Upper lobe of right lung (tissue), 1 donor: ENCODE data around the gene FAM184B. TPM values are rescaled to one million over a fixed set of nuclear protein-coding genes. Genes with fewer than 3 reads are reported as not detected.
"Not testable (repeated sequence)": the region's sequence is repeated elsewhere in the genome, so short reads cannot be mapped to it uniquely, and the experiment has no call there.

Experiments used
- ATAC-seq: fragments of 200-7000 bp; cut with Tn5 transposase; one replicate; pipeline ENCODE4 v1.9.1; 2020; ENCODE audit warnings: mild to moderate bottlenecking, moderate library complexity
- DNase-seq: peaks from one replicate; pipeline ENCODE4 v3.0.0-alpha.2; 2020
- H3K27ac ChIP-seq: fragments of 200-600 bp; one replicate; pipeline ENCODE4 v1.8.0; 2022
- H3K27me3 ChIP-seq: fragments of 200-600 bp; one replicate; pipeline ENCODE4 v1.8.0; 2022; ENCODE audit warnings: mild to moderate bottlenecking
- H3K36me3 ChIP-seq: fragments of 200-600 bp; one replicate; pipeline ENCODE4 v1.8.0; 2022
- H3K4me1 ChIP-seq: fragments of 200-600 bp; one replicate; pipeline ENCODE4 v1.8.0; 2022
- H3K4me3 ChIP-seq: fragments of 200-600 bp; one replicate; pipeline ENCODE4 v1.8.0; 2022; ENCODE audit warnings: mild to moderate bottlenecking
- H3K9me3 ChIP-seq: fragments of 200-600 bp; one replicate; pipeline ENCODE4 v1.8.0; 2022
- CTCF ChIP-seq: fragments of 200-600 bp; IDR thresholded peaks from one replicate; pipeline ENCODE4 v1.8.0; 2022; ENCODE audit warnings: antibody characterized with exemption
- intact Hi-C: fragments of 100-400 bp; cut with DNase I; formaldehyde crosslinking; loops from one replicate; pipeline ENCODE4 v1.11.0; 2022
- total RNA-seq: library from RNA; stranded (reverse); fragmentation: NEBNext Ultra II Directional; extraction: Animal tissue kit (Norgen Biotek cat#: 25700); gene quantifications from one replicate; pipeline ENCODE4 v1.2.1, GENCODE V29; 2021
- donor health status: DM: no; HTN: yes; CAD: no; lungs with severe emphysema.

FAM184B gene
- total RNA-seq, 1 donor from 2014 or later: 0.17 TPM

- intact Hi-C loops: no loop called here
- no peaks in the 10 kb centered on the region for H3K27me3 ChIP-seq
- no peak for TF ChIP-seq CTCF
- H3K36me3 ChIP-seq: no peaks in the 10 kb centered on the region
- ATAC-seq: no peak
- no peak overlapping the region for H3K4me3 ChIP-seq
- H3K27ac ChIP-seq: no peak overlapping the region
- H3K9me3 ChIP-seq: no peaks in the 10 kb centered on the region
- DNase-seq: no peak
- H3K4me1 ChIP-seq: no peaks in the 10 kb centered on the region
Measured at GRCh38 chr4:17715511-17715910, 65.9 kb downstream of the FAM184B start.

- Histone ChIP-seq H3K9me3 (no peaks in the 10 kb centered on the region), H3K27me3 (no peaks in the 10 kb centered on the region), H3K27ac (no peak overlapping the region), H3K4me1 (no peaks in the 10 kb centered on the region), H3K36me3 (no peaks in the 10 kb centered on the region), H3K4me3 (no peak overlapping the region)
- no peak for TF ChIP-seq CTCF
- intact Hi-C loops: no loop called here
- DNase-seq (no peak), ATAC-seq (no peak)
Measured at GRCh38 chr4:17713779-17714178, 67.6 kb downstream of the FAM184B start.

- Histone ChIP-seq H3K27ac (no peak overlapping the region), H3K9me3 (no peaks in the 10 kb centered on the region), H3K27me3 (no peaks in the 10 kb centered on the region), H3K36me3 (no peaks in the 10 kb centered on the region), H3K4me1 (no peaks in the 10 kb centered on the region), H3K4me3 (no peak overlapping the region)
- TF ChIP-seq CTCF: no peak
- intact Hi-C loops: no loop called here
- DNase-seq: no peak
- no peak for ATAC-seq
Measured at GRCh38 chr4:17712166-17712565, 69.3 kb downstream of the FAM184B start.

- H3K9me3 ChIP-seq, H3K27ac ChIP-seq, H3K27me3 ChIP-seq, ATAC-seq, DNase-seq, H3K4me1 ChIP-seq, H3K36me3 ChIP-seq, intact Hi-C loops, H3K4me3 ChIP-seq: not testable (repeated sequence)
Measured at GRCh38 chr4:17711206-17711605, 70.2 kb downstream of the FAM184B start.

GRCh38 chr4:17709763-17710068 lies 71.7 kb downstream of the FAM184B start:
- DNase-seq (no peak), ATAC-seq (no peak)
- Histone ChIP-seq H3K4me1 (no peaks in the 10 kb centered on the region), H3K27me3 (no peaks in the 10 kb centered on the region), H3K36me3 (no peaks in the 10 kb centered on the region), H3K9me3 (no peaks in the 10 kb centered on the region), H3K27ac (no peak overlapping the region), H3K4me3 (no peak overlapping the region)
- intact Hi-C loops: no loop called here
- no peak for TF ChIP-seq CTCF

GRCh38 chr4:17708992-17709762 lies 72.2 kb downstream of the FAM184B start:
- H3K27me3 ChIP-seq: no peaks in the 10 kb centered on the region
- H3K4me3 ChIP-seq: no peak overlapping the region
- H3K27ac ChIP-seq: no peak overlapping the region
- no peaks in the 10 kb centered on the region for H3K36me3 ChIP-seq
- no peak for TF ChIP-seq CTCF
- H3K9me3 ChIP-seq: no peaks in the 10 kb centered on the region
- intact Hi-C loops: no loop called here
- ATAC-seq (peak; percentile 17), DNase-seq (no peak)
- no peaks in the 10 kb centered on the region for H3K4me1 ChIP-seq
